Measurements from ENCODE around the gene DNALI1.

DNA sequence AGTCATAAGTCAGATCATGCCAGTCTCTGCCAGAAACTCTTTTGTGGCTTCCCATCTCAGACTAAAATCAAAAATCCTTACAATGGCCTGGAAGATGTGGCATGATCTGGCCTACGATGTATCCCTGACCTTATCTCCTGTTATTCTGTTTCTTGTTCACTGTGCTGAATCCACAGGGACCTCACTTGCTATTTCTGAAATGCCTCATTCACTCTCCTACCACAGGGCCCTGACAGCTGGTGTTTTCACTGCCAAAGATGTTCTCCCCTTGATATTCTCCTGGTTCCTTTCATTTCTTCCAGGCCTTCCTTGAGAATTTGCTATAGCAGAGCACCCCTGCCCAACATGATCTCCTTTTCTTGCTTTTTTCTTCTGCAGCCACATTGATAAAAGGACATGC, 1.7 kb downstream of the DNALI1 start:
- no peak for TF ChIP-seq POLR2A (IDR thresholded peaks at IDR 0.05)
- TF ChIP-seq POLR2AphosphoS5 (IDR thresholded peaks at IDR 0.05): no peak
- TF ChIP-seq, protein P1, sequence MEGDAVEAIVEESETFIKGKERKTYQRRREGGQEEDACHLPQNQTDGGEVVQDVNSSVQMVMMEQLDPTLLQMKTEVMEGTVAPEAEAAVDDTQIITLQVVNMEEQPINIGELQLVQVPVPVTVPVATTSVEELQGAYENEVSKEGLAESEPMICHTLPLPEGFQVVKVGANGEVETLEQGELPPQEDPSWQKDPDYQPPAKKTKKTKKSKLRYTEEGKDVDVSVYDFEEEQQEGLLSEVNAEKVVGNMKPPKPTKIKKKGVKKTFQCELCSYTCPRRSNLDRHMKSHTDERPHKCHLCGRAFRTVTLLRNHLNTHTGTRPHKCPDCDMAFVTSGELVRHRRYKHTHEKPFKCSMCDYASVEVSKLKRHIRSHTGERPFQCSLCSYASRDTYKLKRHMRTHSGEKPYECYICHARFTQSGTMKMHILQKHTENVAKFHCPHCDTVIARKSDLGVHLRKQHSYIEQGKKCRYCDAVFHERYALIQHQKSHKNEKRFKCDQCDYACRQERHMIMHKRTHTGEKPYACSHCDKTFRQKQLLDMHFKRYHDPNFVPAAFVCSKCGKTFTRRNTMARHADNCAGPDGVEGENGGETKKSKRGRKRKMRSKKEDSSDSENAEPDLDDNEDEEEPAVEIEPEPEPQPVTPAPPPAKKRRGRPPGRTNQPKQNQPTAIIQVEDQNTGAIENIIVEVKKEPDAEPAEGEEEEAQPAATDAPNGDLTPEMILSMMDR (IDR thresholded peaks at IDR 0.05): no peak

Measured in transverse colon (tissue), 4 donors.